Measurements from ENCODE around the gene NEUROD2. TPM values are rescaled to one million over a fixed set of nuclear protein-coding genes. Genes with fewer than 3 reads are reported as not detected.

Gene NEUROD2
- total and polyA plus RNA-seq, 2 of the 13 experiments (the other 11 are each of a cell fraction or from before 2014, with no cell fraction given), result not detected

GRCh38 chr17:39636927-39637736, 29.4 kb upstream of the NEUROD2 start, which contains the start of gene STARD3 (continued):
- peak; percentile 98 for TF ChIP-seq KDM5A (IDR thresholded peaks at IDR 0.05; ENCODE audit: borderline replicate concordance, low read length)
- TF ChIP-seq ZNF142 (CRISPR knock-in tag; IDR thresholded peaks at IDR 0.05), result 0 out of 2 replicates have a peak, but pooled peaks have one; percentile 16
- TF ChIP-seq KDM3A (CRISPR knock-in tag; IDR thresholded peaks at IDR 0.05; ENCODE audit: low read depth), result peak; percentile 79; the same call in 1 of the 2 replicates
- TF ChIP-seq ZNF672 (CRISPR knock-in tag; IDR thresholded peaks at IDR 0.05), result no peak
- TF ChIP-seq TEAD3 (CRISPR knock-in tag; optimal IDR thresholded peaks at IDR 0.05; ENCODE audit: borderline replicate concordance), result peak; percentile 57
- peak; percentile 83; the same call in 1 of the 2 replicates for TF ChIP-seq GMEB1 (CRISPR knock-in tag; IDR thresholded peaks at IDR 0.05; ENCODE audit: borderline replicate concordance)
- TF ChIP-seq HOXA9 (CRISPR knock-in tag; IDR thresholded peaks at IDR 0.05; ENCODE audit: borderline replicate concordance), result no peak
- 0 out of 2 replicates have a peak, but pooled peaks have one; percentile 72 for TF ChIP-seq PRDM4 (CRISPR knock-in tag; IDR thresholded peaks at IDR 0.05; ENCODE audit: borderline replicate concordance)
- TF ChIP-seq FOSL2 (CRISPR knock-in tag; IDR thresholded peaks at IDR 0.05), result no peak
- TF ChIP-seq PATZ1 (CRISPR knock-in tag; IDR thresholded peaks at IDR 0.05), result peak; percentile 63
- TF ChIP-seq ATF7-NPFF (CRISPR knock-in tag; IDR thresholded peaks at IDR 0.05; ENCODE audit: low read depth), result peak; percentile 81
- TF ChIP-seq HINFP (CRISPR knock-in tag; IDR thresholded peaks at IDR 0.05; ENCODE audit: low read depth), result peak; percentile 53; the same call in 1 of the 2 replicates
- TF ChIP-seq NFRKB (IDR thresholded peaks at IDR 0.05), result no peak

Measured in HepG2 (cell line).